ENCODE measurements around the gene IGLON5. TPM values are rescaled to one million over a fixed set of nuclear protein-coding genes. Genes with fewer than 3 reads are reported as not detected.

The IGLON5 gene
- total RNA-seq, 1 experiment from 2014 or later: 18.2 TPM

GRCh38 chr19:51356159-51356801 is 44.8 kb downstream of the IGLON5 start:
- Histone ChIP-seq H3K27me3 (ENCODE audit: control insufficient read depth, insufficient read depth, low read length) (no peaks in the 10 kb centered on the region), H3K36me3 (replicated peaks; ENCODE audit: control insufficient read depth, insufficient read depth, low read length) (no peaks in the 10 kb centered on the region; the same call in none of the 2 replicates), H3K4me3 (ENCODE audit: insufficient read depth, low read depth, low read length) (no peak overlapping the region)
- no peak for DNase-seq

GRCh38 chr19:51357952-51358351 is 46.5 kb downstream of the IGLON5 start:
- Histone ChIP-seq H3K4me3 (ENCODE audit: insufficient read depth, low read depth, low read length) (no peak overlapping the region), H3K36me3 (replicated peaks; ENCODE audit: control insufficient read depth, insufficient read depth, low read length) (no peaks in the 10 kb centered on the region)
- no peak for DNase-seq

GRCh38 chr19:51359294-51359693 is 47.9 kb downstream of the IGLON5 start:
- H3K27me3 ChIP-seq (ENCODE audit: control insufficient read depth, insufficient read depth, low read length): no peaks in the 10 kb centered on the region
- H3K4me3 ChIP-seq (ENCODE audit: insufficient read depth, low read depth, low read length): no peak overlapping the region
- no peaks in the 10 kb centered on the region for H3K36me3 ChIP-seq (replicated peaks; ENCODE audit: control insufficient read depth, insufficient read depth, low read length)
- no peak for DNase-seq

More at GRCh38 chr19:51357952-51358351, 46.5 kb downstream of the IGLON5 start:
- H3K27me3 ChIP-seq (ENCODE audit: control insufficient read depth, insufficient read depth, low read length): no peaks in the 10 kb centered on the region

- DNase-seq: no peak
- no peaks in the 10 kb centered on the region for H3K27me3 ChIP-seq (ENCODE audit: control insufficient read depth, insufficient read depth, low read length)
- no peaks in the 10 kb centered on the region for H3K36me3 ChIP-seq (replicated peaks; ENCODE audit: control insufficient read depth, insufficient read depth, low read length)
- H3K4me3 ChIP-seq (ENCODE audit: insufficient read depth, low read depth, low read length): no peak overlapping the region
Observed at GRCh38 chr19:51361239-51361638, 49.8 kb downstream of the IGLON5 start.

GRCh38 chr19:51364200-51365106 is 53.0 kb downstream of the IGLON5 start:
- Histone ChIP-seq H3K4me3 (ENCODE audit: insufficient read depth, low read depth, low read length) (no peak overlapping the region), H3K27me3 (ENCODE audit: control insufficient read depth, insufficient read depth, low read length) (no peaks in the 10 kb centered on the region), H3K36me3 (replicated peaks; ENCODE audit: control insufficient read depth, insufficient read depth, low read length) (no peaks in the 10 kb centered on the region)
- DNase-seq: no peak

- no peak for DNase-seq
- Histone ChIP-seq H3K27me3 (ENCODE audit: control insufficient read depth, insufficient read depth, low read length) (no peaks in the 10 kb centered on the region), H3K4me3 (ENCODE audit: insufficient read depth, low read depth, low read length) (peak overlapping the region; percentile 72), H3K36me3 (replicated peaks; ENCODE audit: control insufficient read depth, insufficient read depth, low read length) (no peaks in the 10 kb centered on the region)
Observed at GRCh38 chr19:51365211-51365964, 53.9 kb downstream of the IGLON5 start.

- H3K36me3 ChIP-seq (replicated peaks; ENCODE audit: control insufficient read depth, insufficient read depth, low read length): no peaks in the 10 kb centered on the region
- H3K4me3 ChIP-seq (ENCODE audit: insufficient read depth, low read depth, low read length): peak within 1 kb of the TSS; percentile 89
- no peaks in the 10 kb centered on the region for H3K27me3 ChIP-seq (ENCODE audit: control insufficient read depth, insufficient read depth, low read length)
- no peak for DNase-seq
Observed at GRCh38 chr19:51365965-51366388, 54.5 kb downstream of the IGLON5 start, which contains the start of gene ETFB. Gene ETFB, minus strand, starts transcription at chr19:51366388. Its CDS starts 62 bp downstream, at chr19:51366326.

- Histone ChIP-seq H3K36me3 (replicated peaks; ENCODE audit: control insufficient read depth, insufficient read depth, low read length) (no peaks in the 10 kb centered on the region), H3K4me3 (ENCODE audit: insufficient read depth, low read depth, low read length) (peak overlapping the region; percentile 89), H3K27me3 (ENCODE audit: control insufficient read depth, insufficient read depth, low read length) (no peaks in the 10 kb centered on the region)
- DNase-seq: peak; percentile 99
Observed at GRCh38 chr19:51366389-51367254, 55.2 kb downstream of the IGLON5 start.

GRCh38 chr19:51367255-51367564 is 55.8 kb downstream of the IGLON5 start:
- Histone ChIP-seq H3K27me3 (ENCODE audit: control insufficient read depth, insufficient read depth, low read length) (no peaks in the 10 kb centered on the region), H3K36me3 (replicated peaks; ENCODE audit: control insufficient read depth, insufficient read depth, low read length) (no peaks in the 10 kb centered on the region), H3K4me3 (ENCODE audit: insufficient read depth, low read depth, low read length) (peak overlapping the region; percentile 89)
- no peak for DNase-seq

- DNase-seq: peak; percentile 100
- H3K36me3 ChIP-seq (replicated peaks; ENCODE audit: control insufficient read depth, insufficient read depth, low read length): no peaks in the 10 kb centered on the region
- H3K27me3 ChIP-seq (ENCODE audit: control insufficient read depth, insufficient read depth, low read length): no peaks in the 10 kb centered on the region; the same call in 1 of the 2 replicates
- H3K4me3 ChIP-seq (ENCODE audit: insufficient read depth, low read depth, low read length): peak overlapping the region; percentile 90
Observed at GRCh38 chr19:51367565-51368365, 56.3 kb downstream of the IGLON5 start.

GRCh38 chr19:51368366-51369282 is 57.2 kb downstream of the IGLON5 start, which contains the start of gene CLDND2:
Gene CLDND2, minus strand, starts transcription at chr19:51369003. Its CDS starts 426 bp downstream, at chr19:51368577.
- no peak for DNase-seq
- Histone ChIP-seq H3K36me3 (replicated peaks; ENCODE audit: control insufficient read depth, insufficient read depth, low read length) (no peaks in the 10 kb centered on the region), H3K4me3 (ENCODE audit: insufficient read depth, low read depth, low read length) (peak within 1 kb of the TSS; percentile 90), H3K27me3 (ENCODE audit: control insufficient read depth, insufficient read depth, low read length) (no peaks in the 10 kb centered on the region; the same call in 1 of the 2 replicates)

GRCh38 chr19:51370230-51370629 is 58.8 kb downstream of the IGLON5 start:
- DNase-seq: no peak
- no peak overlapping the region for H3K4me3 ChIP-seq (ENCODE audit: insufficient read depth, low read depth, low read length)
- H3K27me3 ChIP-seq (ENCODE audit: control insufficient read depth, insufficient read depth, low read length): no peaks in the 10 kb centered on the region; the same call in 1 of the 2 replicates
- no peaks in the 10 kb centered on the region for H3K36me3 ChIP-seq (replicated peaks; ENCODE audit: control insufficient read depth, insufficient read depth, low read length)

Measured in H7 (cell line).